ENCODE results near the gene CHRDL1.

CHRDL1 gene

DNA sequence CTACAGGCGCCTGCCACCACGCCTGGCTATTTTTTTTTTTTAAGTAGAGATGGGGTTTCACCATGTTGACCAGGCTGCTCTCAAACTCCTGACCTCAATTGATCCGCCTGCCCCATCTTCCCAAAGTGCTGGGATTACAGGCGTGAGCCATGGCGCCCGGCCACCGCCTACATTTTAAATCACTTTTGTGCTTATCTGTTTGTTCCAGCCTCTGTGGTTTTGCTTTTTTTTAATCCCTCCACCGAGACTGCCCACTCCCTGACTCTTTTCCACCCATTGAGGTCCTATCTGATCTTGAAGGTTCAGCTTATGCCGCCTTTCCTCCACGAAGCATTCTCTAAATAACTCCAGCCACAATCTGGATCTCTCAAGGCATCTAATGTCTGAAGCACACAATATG, 73.5 kb downstream of the CHRDL1 start:
- H3K4me3 Mint-ChIP-seq, result no peak overlapping the region
- no peak overlapping the region for H3K27ac Mint-ChIP-seq
- H3K9me3 Mint-ChIP-seq, result no peaks in the 10 kb centered on the region
- intact Hi-C loops (cut with micrococcal nuclease), result no loop called here
- H3K27me3 Mint-ChIP-seq, result no peaks in the 10 kb centered on the region
- H3K36me3 Mint-ChIP-seq (ENCODE audit: low read depth), result no peaks in the 10 kb centered on the region
- no peaks in the 10 kb centered on the region for H3K4me1 Mint-ChIP-seq (ENCODE audit: low read depth)

DNA sequence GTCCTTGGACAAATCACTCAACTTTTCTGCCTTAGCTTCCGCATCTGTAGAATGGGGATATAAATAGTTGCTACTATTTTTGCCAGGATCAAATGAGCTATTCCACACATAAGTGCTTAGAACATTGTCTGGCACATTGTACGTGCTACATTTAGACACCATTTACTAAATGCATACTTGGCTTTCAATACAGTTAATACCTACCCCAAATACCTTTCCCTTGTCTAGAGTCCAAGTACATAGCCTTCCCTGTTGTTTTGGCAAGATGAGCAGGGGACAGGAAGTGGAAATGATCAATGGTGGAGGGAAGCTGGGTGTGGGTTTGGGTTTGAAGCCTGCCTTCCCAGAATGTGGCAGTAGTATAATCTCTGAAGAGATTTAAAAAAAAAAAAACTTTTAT, 82.0 kb downstream of the CHRDL1 start:
- no peaks in the 10 kb centered on the region for H3K27me3 Mint-ChIP-seq
- intact Hi-C loops (cut with micrococcal nuclease), result no loop called here
- no peaks in the 10 kb centered on the region for H3K4me1 Mint-ChIP-seq (ENCODE audit: low read depth)
- H3K9me3 Mint-ChIP-seq, result no peaks in the 10 kb centered on the region
- no peaks in the 10 kb centered on the region for H3K36me3 Mint-ChIP-seq (ENCODE audit: low read depth)
- no peak overlapping the region for H3K4me3 Mint-ChIP-seq
- no peak overlapping the region for H3K27ac Mint-ChIP-seq

DNA sequence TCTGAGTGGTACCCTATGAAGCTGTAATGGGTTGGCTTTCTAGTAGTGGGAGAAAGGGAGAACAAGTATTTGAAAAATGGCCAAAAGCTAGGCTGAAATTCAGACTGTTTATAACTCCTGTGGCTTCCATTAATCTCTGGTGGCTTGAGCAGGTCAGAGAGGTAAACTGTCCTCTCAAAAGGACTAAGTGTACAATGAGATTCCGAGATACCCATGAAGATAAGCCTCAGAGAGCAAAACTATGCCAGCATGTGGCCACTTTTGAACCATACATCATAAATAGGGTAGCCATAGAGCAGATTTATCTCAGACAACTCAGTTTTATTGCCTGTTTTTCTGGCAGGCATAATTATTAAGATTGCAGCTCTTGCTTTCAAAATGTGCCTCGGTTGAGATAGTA, 89.2 kb downstream of the CHRDL1 start:
- intact Hi-C loops (cut with micrococcal nuclease), result no loop called here
- no peaks in the 10 kb centered on the region for H3K36me3 Mint-ChIP-seq (ENCODE audit: low read depth)
- H3K4me1 Mint-ChIP-seq (ENCODE audit: low read depth), result no peaks in the 10 kb centered on the region
- H3K27me3 Mint-ChIP-seq, result no peaks in the 10 kb centered on the region
- H3K9me3 Mint-ChIP-seq, result no peaks in the 10 kb centered on the region
- no peak overlapping the region for H3K27ac Mint-ChIP-seq
- no peak overlapping the region for H3K4me3 Mint-ChIP-seq

DNA sequence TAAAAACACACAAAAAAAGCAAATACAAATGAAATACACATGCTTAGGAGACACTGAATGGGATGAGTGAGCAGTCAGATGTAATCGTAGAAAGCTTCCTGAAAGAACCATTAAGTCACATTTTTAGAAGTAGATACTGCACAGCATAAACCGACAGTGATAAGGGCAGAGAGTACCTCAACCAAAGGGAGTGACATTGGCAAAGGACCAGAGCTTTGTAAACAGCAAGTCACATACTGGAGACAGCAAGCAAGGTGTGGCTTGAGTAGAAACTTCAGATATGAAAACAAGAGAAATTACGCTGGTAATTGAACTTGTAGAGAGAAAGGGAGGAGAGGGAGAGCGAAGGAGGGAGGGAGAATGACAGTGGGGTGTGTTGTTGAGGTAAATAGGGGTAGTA, 92.0 kb downstream of the CHRDL1 start:
- no peaks in the 10 kb centered on the region for H3K36me3 Mint-ChIP-seq (ENCODE audit: low read depth)
- H3K9me3 Mint-ChIP-seq, result no peaks in the 10 kb centered on the region
- no peak overlapping the region for H3K27ac Mint-ChIP-seq
- H3K27me3 Mint-ChIP-seq, result no peaks in the 10 kb centered on the region
- no peak overlapping the region for H3K4me3 Mint-ChIP-seq
- intact Hi-C loops (cut with micrococcal nuclease), result no loop called here
- no peaks in the 10 kb centered on the region for H3K4me1 Mint-ChIP-seq (ENCODE audit: low read depth)

DNA sequence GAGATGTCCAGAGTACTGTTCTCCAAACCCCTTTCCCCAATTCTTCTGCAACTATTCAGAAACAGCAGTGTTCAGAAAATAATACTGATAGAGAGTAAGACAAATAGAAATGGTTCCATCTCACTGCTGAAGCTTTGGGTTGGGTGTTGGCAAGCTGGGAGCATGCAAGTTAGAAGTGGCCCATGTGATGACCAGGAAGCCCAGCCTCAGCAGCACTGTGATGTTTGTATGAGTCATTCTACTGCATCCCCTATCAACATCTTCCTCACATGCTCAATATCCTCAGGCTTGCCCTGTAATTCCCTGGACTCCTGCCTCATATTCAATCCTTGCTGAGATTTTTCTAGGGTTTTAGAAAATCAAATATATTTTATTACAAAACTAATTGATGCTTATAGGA, 96.5 kb downstream of the CHRDL1 start:
- Mint-ChIP-seq H3K27ac (no peak overlapping the region), H3K27me3 (no peaks in the 10 kb centered on the region), H3K4me3 (no peak overlapping the region), H3K4me1 (ENCODE audit: low read depth) (no peaks in the 10 kb centered on the region), H3K36me3 (ENCODE audit: low read depth) (no peaks in the 10 kb centered on the region), H3K9me3 (no peaks in the 10 kb centered on the region)
- intact Hi-C loops (cut with micrococcal nuclease), result no loop called here

DNA sequence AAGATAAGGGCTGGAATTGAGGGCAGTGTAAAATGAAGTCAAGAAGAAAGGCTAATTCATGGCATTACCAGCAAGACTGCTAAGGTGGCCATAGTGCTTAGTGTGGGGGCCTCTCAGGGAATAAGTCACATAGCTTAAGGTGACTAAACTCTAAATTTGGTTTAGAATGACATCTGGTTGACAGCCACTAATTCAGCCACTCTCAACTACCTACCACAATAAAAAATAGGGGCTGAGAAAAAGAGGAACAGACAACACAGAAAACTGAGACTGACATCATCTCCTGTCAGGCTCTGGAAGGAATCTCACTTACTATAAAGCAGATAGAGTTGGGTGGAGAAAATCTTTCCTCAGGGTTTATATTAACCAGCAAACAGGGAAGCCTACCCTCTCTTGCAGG, 96.9 kb downstream of the CHRDL1 start:
- H3K27ac Mint-ChIP-seq, result no peak overlapping the region
- no peaks in the 10 kb centered on the region for H3K4me1 Mint-ChIP-seq (ENCODE audit: low read depth)
- no peaks in the 10 kb centered on the region for H3K36me3 Mint-ChIP-seq (ENCODE audit: low read depth)
- no peak overlapping the region for H3K4me3 Mint-ChIP-seq
- H3K9me3 Mint-ChIP-seq, result no peaks in the 10 kb centered on the region
- intact Hi-C loops (cut with micrococcal nuclease), result no loop called here
- H3K27me3 Mint-ChIP-seq, result no peaks in the 10 kb centered on the region

DNA sequence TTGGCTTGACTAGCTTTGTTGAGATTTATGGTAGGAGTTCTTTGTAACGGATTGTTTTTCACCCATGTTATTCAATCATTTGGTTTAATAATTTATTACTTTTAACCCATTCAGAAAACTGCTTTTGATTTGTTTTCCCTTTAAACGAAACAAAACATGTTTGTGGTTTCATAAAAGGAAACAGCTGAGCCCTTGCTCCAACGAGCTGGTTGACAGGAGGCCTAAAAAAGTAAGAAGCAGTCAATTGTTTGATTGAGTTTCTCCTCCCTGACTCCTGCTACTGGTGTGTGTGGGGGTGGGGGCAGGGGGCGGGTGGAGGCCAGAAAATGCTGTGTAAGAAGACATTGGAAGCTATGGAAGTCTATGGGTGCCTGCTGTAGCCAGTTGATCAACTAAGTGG, 102.8 kb downstream of the CHRDL1 start:
- Mint-ChIP-seq H3K4me1 (ENCODE audit: low read depth) (no peaks in the 10 kb centered on the region), H3K27ac (no peak overlapping the region), H3K4me3 (no peak overlapping the region), H3K27me3 (no peaks in the 10 kb centered on the region), H3K9me3 (no peaks in the 10 kb centered on the region), H3K36me3 (ENCODE audit: low read depth) (no peaks in the 10 kb centered on the region)
- intact Hi-C loops (cut with micrococcal nuclease), result no loop called here

DNA sequence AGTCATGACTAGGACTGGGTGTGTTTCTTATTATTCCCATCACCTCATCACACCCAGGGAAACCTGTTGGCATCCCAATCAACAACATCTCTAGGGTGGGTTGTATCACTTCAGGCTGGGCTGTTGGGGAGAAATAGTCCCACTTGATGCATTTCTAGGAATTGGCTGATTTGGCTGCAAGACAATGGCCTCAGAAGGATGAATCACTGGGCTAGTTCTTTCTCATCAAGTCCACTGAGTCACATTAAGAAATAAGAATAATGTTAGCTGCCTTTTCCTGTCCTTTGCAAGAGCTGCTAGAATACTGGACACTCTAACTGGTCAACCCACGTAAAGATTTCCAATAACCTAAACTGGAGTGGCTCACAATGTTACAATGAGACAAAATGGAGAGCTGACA, 104.2 kb downstream of the CHRDL1 start:
- no peaks in the 10 kb centered on the region for H3K9me3 Mint-ChIP-seq
- no peaks in the 10 kb centered on the region for H3K36me3 Mint-ChIP-seq (ENCODE audit: low read depth)
- H3K4me3 Mint-ChIP-seq, result no peak overlapping the region
- H3K27me3 Mint-ChIP-seq, result no peaks in the 10 kb centered on the region
- intact Hi-C loops (cut with micrococcal nuclease), result no loop called here
- H3K27ac Mint-ChIP-seq, result no peak overlapping the region
- H3K4me1 Mint-ChIP-seq (ENCODE audit: low read depth), result no peaks in the 10 kb centered on the region

DNA sequence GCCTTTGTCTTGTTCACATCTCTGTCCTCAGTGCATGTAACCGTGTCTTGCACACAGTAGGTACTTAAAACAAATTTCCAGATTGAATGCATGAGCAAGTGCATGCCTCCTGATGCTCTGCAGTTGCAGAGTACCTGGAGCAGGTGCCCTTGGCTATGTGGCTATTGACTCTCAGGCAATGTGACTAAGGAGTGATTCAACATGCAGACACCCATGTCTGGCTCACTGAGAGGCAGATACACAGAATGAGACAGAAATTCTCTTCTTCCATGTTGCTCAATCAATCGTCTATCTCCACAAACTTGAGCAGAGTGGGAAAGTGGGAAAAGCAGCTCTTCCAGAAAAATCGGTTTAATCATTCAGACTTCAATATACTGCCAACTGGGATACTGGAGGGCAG, 111.0 kb downstream of the CHRDL1 start:
- Mint-ChIP-seq H3K4me3 (no peak overlapping the region), H3K27me3 (no peaks in the 10 kb centered on the region), H3K27ac (no peak overlapping the region), H3K9me3 (no peaks in the 10 kb centered on the region), H3K36me3 (ENCODE audit: low read depth) (no peaks in the 10 kb centered on the region), H3K4me1 (ENCODE audit: low read depth) (no peaks in the 10 kb centered on the region)
- intact Hi-C loops (cut with micrococcal nuclease), result no loop called here

DNA sequence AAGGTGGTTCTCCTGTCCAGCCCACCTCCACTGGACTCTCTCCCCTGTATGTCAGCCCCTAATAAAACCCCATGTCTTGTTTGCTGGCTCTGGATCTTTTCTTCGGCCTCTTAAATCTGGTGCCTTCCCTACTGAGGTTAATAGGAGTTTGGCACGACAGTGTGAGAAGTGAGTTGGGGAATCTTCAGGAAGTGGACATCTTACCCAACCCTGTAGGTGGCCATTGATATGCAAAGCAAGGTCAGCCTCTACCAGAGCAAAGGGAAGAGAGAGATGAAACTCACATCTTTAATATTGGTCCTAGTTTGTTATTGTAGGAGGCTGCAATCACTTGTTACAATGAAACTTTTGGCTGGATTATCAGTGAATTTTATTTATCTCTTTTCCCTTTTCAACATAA, 111.7 kb downstream of the CHRDL1 start:
- H3K4me1 Mint-ChIP-seq (ENCODE audit: low read depth), result no peaks in the 10 kb centered on the region
- intact Hi-C loops (cut with micrococcal nuclease), result no loop called here

DNA sequence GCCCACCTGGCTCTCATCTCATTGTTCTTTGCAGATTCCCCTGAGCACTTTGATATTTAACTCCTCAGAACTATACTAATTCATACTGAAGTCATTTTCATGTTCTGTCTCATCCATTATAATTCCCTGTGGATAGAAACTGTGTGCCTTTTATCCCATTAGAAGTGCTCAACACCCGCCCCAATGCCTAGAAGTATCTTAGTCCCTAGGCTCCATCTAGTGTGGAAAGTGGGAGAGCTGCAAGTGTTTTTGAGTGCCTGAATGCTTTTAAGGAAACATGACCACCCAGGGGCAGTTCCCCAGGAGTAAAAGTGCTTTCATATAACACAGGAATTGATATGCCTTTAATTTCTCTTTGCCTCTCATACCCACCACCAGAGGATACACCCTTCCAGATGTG, 117.0 kb downstream of the CHRDL1 start:
- no peaks in the 10 kb centered on the region for H3K4me1 Mint-ChIP-seq (ENCODE audit: low read depth)
- no peaks in the 10 kb centered on the region for H3K27me3 Mint-ChIP-seq
- intact Hi-C loops (cut with micrococcal nuclease), result no loop called here
- H3K36me3 Mint-ChIP-seq (ENCODE audit: low read depth), result no peaks in the 10 kb centered on the region
- no peaks in the 10 kb centered on the region for H3K9me3 Mint-ChIP-seq
- H3K4me3 Mint-ChIP-seq, result no peak overlapping the region
- H3K27ac Mint-ChIP-seq, result no peak overlapping the region

More for the DNA sequence above, 111.7 kb downstream of the CHRDL1 start:
- Mint-ChIP-seq H3K9me3 (no peaks in the 10 kb centered on the region), H3K27me3 (no peaks in the 10 kb centered on the region), H3K27ac (no peak overlapping the region), H3K4me3 (no peak overlapping the region), H3K36me3 (ENCODE audit: low read depth) (no peaks in the 10 kb centered on the region)

DNA sequence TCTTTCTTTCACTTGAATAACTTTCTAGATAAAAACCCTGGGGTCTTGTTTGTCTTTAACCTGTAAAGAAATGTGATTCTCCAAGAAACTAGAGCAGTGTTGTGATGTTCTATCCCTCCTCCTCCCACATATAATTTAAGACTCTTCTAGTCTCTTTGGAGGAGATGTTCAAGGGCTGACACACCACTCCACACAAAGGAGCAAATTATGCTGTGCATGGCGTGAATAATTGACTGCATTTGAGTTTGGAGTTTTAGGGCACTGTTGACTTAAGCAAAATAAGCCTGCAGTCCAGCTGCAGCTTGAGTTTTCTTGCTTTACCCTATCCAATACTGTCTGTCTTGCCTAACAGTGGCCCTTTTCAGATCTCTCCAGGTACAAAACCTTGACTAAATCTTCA, 119.7 kb downstream of the CHRDL1 start:
- H3K27ac Mint-ChIP-seq, result no peak overlapping the region
- H3K9me3 Mint-ChIP-seq, result peaks cover 7% of the 10 kb centered on the region

DNA sequence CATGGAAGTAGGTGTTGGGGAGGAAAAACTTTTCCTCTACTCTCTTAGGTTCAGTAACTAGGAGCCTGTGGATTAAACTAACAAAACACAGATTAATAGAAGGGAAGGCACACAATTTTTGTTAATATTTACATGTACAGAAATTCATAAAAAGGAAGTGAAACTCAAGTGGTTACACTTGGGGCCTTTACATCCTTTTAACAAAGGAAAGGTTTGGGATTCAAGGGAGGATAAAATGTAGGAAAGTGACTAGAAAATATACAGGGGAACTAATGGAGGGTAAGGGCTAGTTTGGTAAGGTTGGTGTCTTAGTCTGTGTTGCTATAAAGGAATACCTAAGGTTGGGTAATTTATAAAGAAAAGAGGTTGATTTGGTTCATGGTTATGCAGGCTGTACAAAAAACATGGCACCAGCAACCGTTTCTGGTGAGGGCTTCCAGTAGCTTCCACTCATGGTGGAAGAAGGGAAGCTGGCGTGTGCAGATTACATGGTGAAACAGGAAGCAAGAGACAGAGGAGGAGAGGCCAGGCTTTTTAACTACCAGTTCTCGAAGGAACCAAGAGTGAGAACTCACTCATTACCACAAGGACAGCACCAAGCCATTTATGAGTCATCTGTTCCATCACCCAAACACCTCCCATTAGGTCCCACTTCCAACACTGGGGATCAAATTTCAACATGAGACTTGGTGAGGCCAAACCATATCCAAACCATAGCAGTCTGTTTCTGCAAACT, 124.4 kb downstream of the CHRDL1 start:
- Mint-ChIP-seq H3K27me3 (no peaks in the 10 kb centered on the region), H3K4me1 (ENCODE audit: low read depth) (peaks cover 6% of the 10 kb centered on the region), H3K27ac (peak overlapping the region; percentile 51), H3K4me3 (no peak overlapping the region), H3K36me3 (ENCODE audit: low read depth) (no peaks in the 10 kb centered on the region), H3K9me3 (peaks cover 9% of the 10 kb centered on the region)
- intact Hi-C loops (cut with micrococcal nuclease), result no loop called here

More for the DNA sequence above, 119.7 kb downstream of the CHRDL1 start:
- no peaks in the 10 kb centered on the region for H3K36me3 Mint-ChIP-seq (ENCODE audit: low read depth)
- H3K27me3 Mint-ChIP-seq, result no peaks in the 10 kb centered on the region
- peaks cover 5% of the 10 kb centered on the region for H3K4me1 Mint-ChIP-seq (ENCODE audit: low read depth)
- no peak overlapping the region for H3K4me3 Mint-ChIP-seq
- intact Hi-C loops (cut with micrococcal nuclease), result no loop called here

DNA sequence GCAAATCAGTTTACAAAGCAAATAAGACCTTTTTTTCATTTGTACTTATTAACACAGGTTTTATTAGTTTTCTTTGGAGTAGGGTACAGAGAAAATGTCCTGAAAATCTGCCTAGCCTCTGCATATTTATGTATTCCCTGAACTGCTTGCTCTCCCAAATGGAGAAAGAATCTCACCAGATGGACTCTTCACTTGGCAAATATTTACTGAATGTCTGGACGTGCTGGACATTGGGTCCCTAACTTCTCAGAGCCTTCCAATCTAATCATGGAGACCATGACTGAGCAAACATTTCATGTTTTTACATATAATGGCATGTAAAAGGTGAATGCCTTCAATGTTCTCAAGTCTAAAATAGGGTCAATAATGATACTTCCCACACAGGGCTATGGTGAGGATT, 126.0 kb downstream of the CHRDL1 start:
- Mint-ChIP-seq H3K27ac (no peak overlapping the region), H3K9me3 (peaks cover 9% of the 10 kb centered on the region), H3K4me1 (ENCODE audit: low read depth) (peaks cover 6% of the 10 kb centered on the region), H3K4me3 (no peak overlapping the region), H3K27me3 (no peaks in the 10 kb centered on the region), H3K36me3 (ENCODE audit: low read depth) (no peaks in the 10 kb centered on the region)
- intact Hi-C loops (cut with micrococcal nuclease), result loop anchor here (10.0 kb wide), 1 partner anchor 215 kb away; no protein-coding TSS in a partner anchor

DNA sequence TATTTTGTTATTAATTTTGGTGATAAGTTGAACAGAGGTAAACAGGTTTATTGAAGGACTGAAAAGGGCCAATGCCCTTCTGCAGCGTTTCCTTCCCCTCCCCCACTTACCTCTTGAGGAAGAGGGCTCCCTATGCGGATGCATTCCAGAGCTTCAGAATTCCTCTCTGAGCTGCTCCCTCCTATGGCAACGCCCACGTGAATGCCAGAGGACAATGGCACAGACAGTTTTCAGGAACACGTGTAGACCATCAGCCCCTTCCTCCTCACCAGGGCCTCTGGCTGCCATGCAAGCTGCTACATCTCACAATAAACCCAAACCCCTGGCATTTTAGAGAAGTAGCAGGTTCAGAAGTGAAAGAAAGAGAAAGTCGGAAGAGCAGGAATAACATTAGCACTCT, 127.9 kb downstream of the CHRDL1 start:
- H3K4me1 Mint-ChIP-seq (ENCODE audit: low read depth), result peaks cover 6% of the 10 kb centered on the region
- H3K4me3 Mint-ChIP-seq, result no peak overlapping the region
- no peak overlapping the region for H3K27ac Mint-ChIP-seq
- H3K36me3 Mint-ChIP-seq (ENCODE audit: low read depth), result no peaks in the 10 kb centered on the region
- no peaks in the 10 kb centered on the region for H3K27me3 Mint-ChIP-seq
- intact Hi-C loops (cut with micrococcal nuclease), result loop anchor here (10.0 kb wide), 1 partner anchor 213 kb away; no protein-coding TSS in a partner anchor
- H3K9me3 Mint-ChIP-seq, result peaks cover 9% of the 10 kb centered on the region
